CD8-positive, alpha-beta memory T cell (primary cell): ENCODE results near the gene BCR. TPM values are rescaled to one million over a fixed set of nuclear protein-coding genes. Genes with fewer than 3 reads are reported as not detected.

ENCODE experiments used
- CTCF ChIA-PET: fragments of 350-600 bp; sonication (Branson Sonifier 250); formaldehyde crosslinking; loops from one replicate; lab custom pipeline; 2021; ENCODE audit warnings: antibody characterized with exemption; lab: Charles Lee
- POLR2A ChIA-PET: fragments of 350-600 bp; sonication (Branson Sonifier 250); formaldehyde crosslinking; loops from one replicate; lab custom pipeline; 2021; ENCODE audit warnings: antibody characterized with exemption; lab: Charles Lee
- DNase-seq, 5 donors: peaks; one replicate each; pipeline versions ENCODE4 v3.0.0 to v3.0.0-alpha.2; 2020 to 2022; ENCODE audit warnings: mixed read lengths in 1 of 5
- H3K27ac ChIP-seq: one replicate; pipeline ENCODE4 v1.7.0; 2013; ENCODE audit warnings: low read depth, mild to moderate bottlenecking, low read length, moderate library complexity
- H3K27me3 ChIP-seq: 2 replicates; pipeline ENCODE4 v1.7.0; 2013; ENCODE audit warnings: low read length, mild to moderate bottlenecking; ENCODE audit not compliant: insufficient read depth, poor library complexity, severe bottlenecking
- H3K36me3 ChIP-seq: 2 replicates; pipeline ENCODE4 v1.7.0; 2013; ENCODE audit warnings: mild to moderate bottlenecking, low read length, moderate library complexity; ENCODE audit not compliant: insufficient read depth
- H3K4me1 ChIP-seq: 2 replicates; pipeline ENCODE4 v1.7.0; 2013; ENCODE audit warnings: mild to moderate bottlenecking, low read length, moderate library complexity; ENCODE audit not compliant: insufficient read depth
- H3K4me3 ChIP-seq: 2 replicates; pipeline ENCODE4 v1.7.0; 2013; ENCODE audit warnings: mild to moderate bottlenecking, low read length
- H3K9me3 ChIP-seq: 2 replicates; pipeline ENCODE4 v1.7.0; 2013; ENCODE audit warnings: mild to moderate bottlenecking, low read length
- H3K27ac Mint-ChIP-seq, 8 donors: one replicate each; pipeline ENCODE4 v1.8.0; 2020 to 2021; ENCODE audit warnings: mixed read lengths in 8 of 8, mild to moderate bottlenecking in 6 of 8, inconsistent platforms in 3 of 8, moderate library complexity in 3 of 8
- H3K27me3 Mint-ChIP-seq, 2 donors: one replicate each; pipeline ENCODE4 v1.8.0; 2020 to 2021; ENCODE audit warnings: mixed read lengths in 2 of 2, mild to moderate bottlenecking in 1 of 2, moderate library complexity in 1 of 2
- H3K36me3 Mint-ChIP-seq, 3 donors: one replicate each; pipeline ENCODE4 v1.8.0; 2020 to 2021; ENCODE audit warnings: mixed read lengths in 3 of 3, inconsistent platforms in 1 of 3, mild to moderate bottlenecking in 1 of 3
- H3K4me1 Mint-ChIP-seq, 3 donors: one replicate each; pipeline ENCODE4 v1.8.0; 2020 to 2021; ENCODE audit warnings: mixed read lengths in 3 of 3, inconsistent platforms in 1 of 3, mild to moderate bottlenecking in 1 of 3
- H3K4me3 Mint-ChIP-seq, 7 donors: one replicate each; pipeline ENCODE4 v1.8.0; 2020 to 2021; ENCODE audit warnings: mixed read lengths in 7 of 7, mild to moderate bottlenecking in 6 of 7, moderate library complexity in 4 of 7, inconsistent platforms in 2 of 7
- H3K9me3 Mint-ChIP-seq, 5 donors: one replicate each; pipeline ENCODE4 v1.8.0; 2020 to 2022; ENCODE audit warnings: mixed read lengths in 5 of 5, mild to moderate bottlenecking in 3 of 5, moderate library complexity in 2 of 5, inconsistent platforms in 1 of 5
- polyA plus RNA-seq: library from polyadenylated mRNA; unstranded; fragments of 300-500 nt; fragmentation: Illumina TruSeq; gene quantifications from one replicate; pipeline ENCODE4 v1.2.3, GENCODE V29; 2021
- total RNA-seq, 2 experiments: library from RNA; stranded (reverse); gene quantifications; one replicate each; pipeline ENCODE4 v1.2.3, GENCODE V29; 2021

The BCR gene
- total and polyA plus RNA-seq, 3 experiments from 2014 or later, result 18.4 to 34.7 (median 33.2) TPM

DNA sequence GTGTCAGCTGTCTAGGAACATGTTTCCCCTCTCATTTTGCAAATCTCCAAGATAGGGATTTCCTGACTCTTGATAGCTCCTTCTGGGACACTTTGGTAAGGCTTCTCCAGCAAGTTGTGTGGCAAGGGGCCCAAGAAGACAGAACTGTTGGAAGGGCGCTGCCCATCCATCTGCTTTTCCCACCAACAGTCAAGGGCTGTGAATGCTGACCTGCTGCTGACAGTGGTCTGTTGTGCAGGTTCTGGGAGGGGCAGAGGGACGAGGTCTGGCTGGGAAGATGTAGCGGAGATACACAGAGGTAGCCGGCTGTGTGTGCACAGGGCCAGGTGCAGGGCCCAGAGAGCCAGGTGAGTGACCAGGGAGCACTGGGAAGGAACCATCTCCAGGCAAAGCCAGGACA is 12.2 kb downstream of the BCR start:
- no peaks in the 10 kb centered on the region for H3K27me3 ChIP-seq
- H3K4me3 Mint-ChIP-seq, result no peak overlapping the region
- H3K27me3 Mint-ChIP-seq, result peaks cover 0 to 2% of the 10 kb centered on the region in 2 donors
- H3K27ac ChIP-seq, result no peak overlapping the region
- H3K4me3 ChIP-seq, result no peak overlapping the region
- H3K9me3 ChIP-seq, result no peaks in the 10 kb centered on the region
- H3K27ac Mint-ChIP-seq, result no peak overlapping the region
- peaks cover 41 to 62% (median 59%) of the 10 kb centered on the region in 3 donors for H3K4me1 Mint-ChIP-seq
- H3K36me3 ChIP-seq, result peaks cover 13% of the 10 kb centered on the region
- ChIA-PET POLR2A (no interaction called here), CTCF (no interaction called here)
- H3K9me3 Mint-ChIP-seq, result no peaks in the 10 kb centered on the region
- H3K4me1 ChIP-seq, result peaks cover 9% of the 10 kb centered on the region
- peaks cover 4 to 54% (median 7%) of the 10 kb centered on the region in 3 donors for H3K36me3 Mint-ChIP-seq
- DNase-seq, result no peak

DNA sequence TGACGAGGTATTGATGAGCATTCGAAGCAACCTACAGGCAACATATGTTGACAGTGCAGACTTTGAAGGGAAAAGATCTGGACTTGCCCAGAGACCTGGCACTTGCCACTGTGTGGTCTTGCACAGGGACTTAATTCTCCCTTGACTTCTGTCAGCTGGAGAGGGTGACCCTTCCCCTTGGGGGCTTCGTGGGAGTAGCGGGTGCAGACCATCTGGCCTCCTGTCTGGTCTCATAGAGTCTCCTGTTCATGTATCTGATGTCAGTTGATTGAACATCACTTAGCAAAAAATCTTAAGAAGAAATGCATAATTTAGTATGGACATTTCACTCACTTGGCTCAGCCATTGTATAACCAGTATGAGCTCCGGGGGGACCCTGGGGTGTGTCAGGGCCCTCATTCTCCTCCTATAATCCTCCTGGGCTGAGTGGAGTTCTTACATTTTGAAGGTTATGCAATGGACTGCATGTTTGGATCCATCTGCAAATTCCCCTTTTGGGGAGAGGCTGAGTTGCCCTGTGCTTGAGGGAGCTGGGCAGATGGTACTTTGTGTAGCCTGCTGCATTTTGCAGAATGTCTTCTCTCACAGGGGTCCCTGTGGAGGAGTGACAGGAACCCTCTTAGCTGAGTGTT is 13.0 kb downstream of the BCR start:
- H3K4me3 ChIP-seq, result no peak overlapping the region
- Mint-ChIP-seq H3K36me3 (peaks cover 4 to 51% (median 7%) of the 10 kb centered on the region in 3 donors), H3K27me3 (peaks cover 0 to 2% of the 10 kb centered on the region in 2 donors), H3K4me1 (peaks cover 38 to 64% (median 56%) of the 10 kb centered on the region in 3 donors), H3K27ac (peak overlapping the region in 3 of 8 donors; percentile 28 to 73 (median 71)), H3K4me3 (no peak overlapping the region), H3K9me3 (no peaks in the 10 kb centered on the region)
- DNase-seq, result no peak
- peaks cover 17% of the 10 kb centered on the region for H3K4me1 ChIP-seq
- ChIA-PET POLR2A (no interaction called here), CTCF (interaction anchor here (1.0 to 1.9 kb wide), 2 partner anchors 15 to 192 kb away, joined by 3 to 5 read pairs; no protein-coding TSS in a partner anchor)
- H3K27ac ChIP-seq, result no peak overlapping the region
- H3K9me3 ChIP-seq, result no peaks in the 10 kb centered on the region
- no peaks in the 10 kb centered on the region for H3K27me3 ChIP-seq
- peaks cover 6% of the 10 kb centered on the region for H3K36me3 ChIP-seq

- peaks cover 39 to 66% (median 55%) of the 10 kb centered on the region in 3 donors for H3K4me1 Mint-ChIP-seq
Measured at GRCh38 chr22:23193882-23194281, 13.6 kb downstream of the BCR start.

DNA sequence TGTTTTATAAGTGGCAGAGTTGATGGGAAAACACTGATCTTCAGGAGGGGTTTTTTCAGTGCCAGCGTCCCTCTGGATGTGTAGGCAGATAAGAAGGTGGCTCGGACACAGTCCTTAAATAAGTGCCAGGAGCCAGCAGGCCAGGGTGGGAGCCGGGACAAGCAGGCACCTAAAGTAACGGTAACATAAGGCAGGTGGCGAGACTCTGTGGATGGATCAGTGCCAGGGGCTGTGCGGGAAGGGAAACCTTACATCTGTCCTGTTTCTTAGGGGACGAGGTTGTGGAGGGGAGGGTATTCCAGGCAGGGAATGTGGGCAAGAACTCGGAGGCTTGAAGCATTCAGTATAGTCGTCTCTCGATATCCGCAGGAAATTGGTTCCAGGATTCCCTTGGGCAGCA is 15.9 kb downstream of the BCR start:
- POLR2A ChIA-PET, result no interaction called here
- H3K27ac Mint-ChIP-seq, result peak overlapping the region in 1 of 8 donors; percentile 51
- H3K4me3 Mint-ChIP-seq, result no peak overlapping the region
- peaks cover 4 to 55% (median 6%) of the 10 kb centered on the region in 3 donors for H3K36me3 Mint-ChIP-seq
- Histone ChIP-seq H3K27ac (no peak overlapping the region), H3K4me3 (no peak overlapping the region), H3K36me3 (peaks cover 4% of the 10 kb centered on the region), H3K9me3 (no peaks in the 10 kb centered on the region), H3K27me3 (no peaks in the 10 kb centered on the region), H3K4me1 (peaks cover 22% of the 10 kb centered on the region)
- CTCF ChIA-PET, result no interaction called here
- peaks cover 44 to 71% (median 58%) of the 10 kb centered on the region in 3 donors for H3K4me1 Mint-ChIP-seq
- no peak for DNase-seq
- no peaks in the 10 kb centered on the region for H3K9me3 Mint-ChIP-seq
- peaks cover 0 to 2% of the 10 kb centered on the region in 2 donors for H3K27me3 Mint-ChIP-seq

More at GRCh38 chr22:23193882-23194281, 13.6 kb downstream of the BCR start:
- DNase-seq, result no peak
- peaks cover 0 to 2% of the 10 kb centered on the region in 2 donors for H3K27me3 Mint-ChIP-seq
- POLR2A ChIA-PET, result no interaction called here
- peaks cover 4 to 53% (median 7%) of the 10 kb centered on the region in 3 donors for H3K36me3 Mint-ChIP-seq
- Histone ChIP-seq H3K27ac (no peak overlapping the region), H3K27me3 (no peaks in the 10 kb centered on the region), H3K4me3 (no peak overlapping the region), H3K36me3 (peaks cover 4% of the 10 kb centered on the region), H3K4me1 (peaks cover 22% of the 10 kb centered on the region), H3K9me3 (no peaks in the 10 kb centered on the region)
- no peaks in the 10 kb centered on the region for H3K9me3 Mint-ChIP-seq
- CTCF ChIA-PET, result interaction anchor here (1.0 to 1.9 kb wide), 3 partner anchors 15 to 192 kb away, joined by 3 to 5 read pairs (median 3); no protein-coding TSS in a partner anchor
- no peak overlapping the region for H3K4me3 Mint-ChIP-seq
- peak overlapping the region in 1 of 8 donors; percentile 83 for H3K27ac Mint-ChIP-seq

GRCh38 chr22:23197836-23198235 is 17.5 kb downstream of the BCR start:
- ChIA-PET POLR2A (no interaction called here), CTCF (no interaction called here)
- peaks cover 16% of the 10 kb centered on the region for H3K4me1 ChIP-seq
- Mint-ChIP-seq H3K27ac (peak overlapping the region in 5 of 8 donors; percentile 62 to 96 (median 76)), H3K36me3 (peaks cover 3 to 42% (median 3%) of the 10 kb centered on the region in 3 donors), H3K27me3 (peaks cover 0 to 1% of the 10 kb centered on the region in 2 donors), H3K9me3 (no peaks in the 10 kb centered on the region), H3K4me1 (peaks cover 36 to 66% (median 51%) of the 10 kb centered on the region in 3 donors), H3K4me3 (peak overlapping the region in 1 of 7 donors; percentile 69)
- no peaks in the 10 kb centered on the region for H3K9me3 ChIP-seq
- H3K36me3 ChIP-seq, result peaks cover 4% of the 10 kb centered on the region
- H3K27ac ChIP-seq, result peak overlapping the region; percentile 78
- no peak for DNase-seq
- no peaks in the 10 kb centered on the region for H3K27me3 ChIP-seq
- peak overlapping the region; percentile 20 for H3K4me3 ChIP-seq

DNA sequence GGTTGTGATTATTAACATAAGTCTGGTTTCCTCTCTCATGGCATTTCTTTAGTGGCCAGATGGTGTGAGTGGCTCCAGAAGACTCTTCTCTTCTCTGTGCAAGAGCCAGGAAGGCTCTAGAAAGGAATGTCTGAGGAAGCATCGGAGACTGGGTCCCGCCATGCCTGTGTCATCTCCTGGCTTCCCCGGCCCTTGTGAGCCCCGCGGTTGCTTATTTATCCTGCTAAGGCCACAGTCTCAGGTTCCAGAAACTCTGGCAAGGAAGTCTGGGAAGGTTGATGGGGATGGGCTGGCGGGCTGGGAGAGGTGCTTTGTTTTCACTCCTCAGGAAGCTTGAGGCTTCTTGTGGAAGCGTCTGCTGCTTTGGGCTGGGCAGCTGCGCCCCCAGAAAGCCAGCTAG is 18.9 kb downstream of the BCR start:
- POLR2A ChIA-PET, result no interaction called here
- H3K36me3 ChIP-seq, result peaks cover 4% of the 10 kb centered on the region
- Mint-ChIP-seq H3K36me3 (peaks cover 0 to 43% (median under 1%) of the 10 kb centered on the region in 3 donors), H3K4me1 (peaks cover 34 to 64% (median 53%) of the 10 kb centered on the region in 3 donors), H3K27me3 (no peaks in the 10 kb centered on the region), H3K27ac (peak overlapping the region in 1 of 8 donors; percentile 66), H3K9me3 (no peaks in the 10 kb centered on the region), H3K4me3 (no peak overlapping the region)
- H3K4me3 ChIP-seq, result no peak overlapping the region
- no peaks in the 10 kb centered on the region for H3K9me3 ChIP-seq
- CTCF ChIA-PET, result no interaction called here
- DNase-seq, result no peak
- no peaks in the 10 kb centered on the region for H3K27me3 ChIP-seq
- no peak overlapping the region for H3K27ac ChIP-seq
- H3K4me1 ChIP-seq, result peaks cover 16% of the 10 kb centered on the region

DNA sequence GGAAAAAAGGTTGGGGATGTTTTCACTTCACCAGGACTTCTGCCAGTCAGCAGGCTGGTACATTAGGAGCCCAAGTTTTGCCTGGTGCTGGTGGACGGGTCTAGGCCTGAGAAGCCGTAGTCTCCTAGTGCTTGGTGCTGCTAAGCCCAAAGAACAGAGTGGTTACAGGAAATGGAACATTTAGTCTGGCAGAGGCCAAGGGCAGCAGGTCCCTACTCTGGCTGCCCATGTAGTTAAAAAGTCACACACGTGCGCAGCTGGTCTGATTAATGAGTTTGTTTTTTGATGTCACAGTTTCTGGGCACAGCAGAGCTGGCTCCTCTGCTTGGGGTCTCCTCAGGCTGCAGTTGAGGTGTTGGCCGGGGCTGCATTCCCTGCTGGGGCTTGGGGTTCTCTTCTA is 20.6 kb downstream of the BCR start:
- Mint-ChIP-seq H3K36me3 (peaks cover 0 to 51% (median 2%) of the 10 kb centered on the region in 3 donors), H3K4me3 (peak overlapping the region in 1 of 7 donors; percentile 52), H3K27me3 (no peaks in the 10 kb centered on the region), H3K27ac (peak overlapping the region in 6 of 8 donors; percentile 5 to 72 (median 13)), H3K9me3 (no peaks in the 10 kb centered on the region), H3K4me1 (peaks cover 37 to 63% (median 51%) of the 10 kb centered on the region in 3 donors)
- Histone ChIP-seq H3K27me3 (no peaks in the 10 kb centered on the region), H3K27ac (no peak overlapping the region), H3K36me3 (peaks cover 4% of the 10 kb centered on the region), H3K9me3 (no peaks in the 10 kb centered on the region), H3K4me1 (peaks cover 16% of the 10 kb centered on the region), H3K4me3 (no peak overlapping the region)
- CTCF ChIA-PET, result interaction anchor here (1.4 kb wide), 1 partner anchor 27 kb away, joined by 3 read pairs; no protein-coding TSS in a partner anchor
- no peak for DNase-seq
- POLR2A ChIA-PET, result no interaction called here

- Mint-ChIP-seq H3K4me3 (no peak overlapping the region), H3K9me3 (no peaks in the 10 kb centered on the region)
- POLR2A ChIA-PET, result no interaction called here
Measured at GRCh38 chr22:23202812-23203451, 22.6 kb downstream of the BCR start.

More at GRCh38 chr22:23202812-23203451, 22.6 kb downstream of the BCR start:
- H3K27me3 Mint-ChIP-seq, result no peaks in the 10 kb centered on the region
- H3K4me3 ChIP-seq, result no peak overlapping the region
- H3K36me3 Mint-ChIP-seq, result peaks cover 0 to 48% (median 7%) of the 10 kb centered on the region in 3 donors
- H3K27ac ChIP-seq, result no peak overlapping the region
- H3K4me1 Mint-ChIP-seq, result peaks cover 30 to 55% (median 47%) of the 10 kb centered on the region in 3 donors
- no peaks in the 10 kb centered on the region for H3K36me3 ChIP-seq
- DNase-seq, result no peak
- H3K9me3 ChIP-seq, result no peaks in the 10 kb centered on the region
- CTCF ChIA-PET, result interaction anchor here (0.9 kb wide), 1 partner anchor 183 kb away, joined by 3 read pairs; no protein-coding TSS in a partner anchor
- peaks cover 9% of the 10 kb centered on the region for H3K4me1 ChIP-seq
- no peaks in the 10 kb centered on the region for H3K27me3 ChIP-seq
- peak overlapping the region in 5 of 8 donors; percentile 17 to 72 (median 61) for H3K27ac Mint-ChIP-seq
